Psoas muscle (tissue), 8 donors: ENCODE results near the gene NDUFA7. TPM values are rescaled to one million over a fixed set of nuclear protein-coding genes. Genes with fewer than 3 reads are reported as not detected.

Experiments
- ATAC-seq, 4 donors: fragments of 200-7000 bp; cut with Tn5 transposase; one replicate each; pipeline ENCODE4 v1.9.1; 2020; ENCODE audit warnings: moderate library complexity in 3 of 4, mild to moderate bottlenecking in 2 of 4
- DNase-seq, 2 donors: peaks; one replicate each; pipeline ENCODE4 v3.0.0-alpha.2; 2020
- H3K27ac ChIP-seq: fragments of 200-600 bp; one replicate; pipeline ENCODE4 v1.8.0; 2022
- H3K27me3 ChIP-seq, 3 donors: fragments of 200-600 bp in 1 of 3; one replicate each; pipeline versions ENCODE4 v1.6.1 to v1.8.0; 2013 to 2022; ENCODE audit warnings: low read length in 2 of 3, mild to moderate bottlenecking in 2 of 3, moderate library complexity in 1 of 3; ENCODE audit not compliant: insufficient read depth in 3 of 3
- H3K36me3 ChIP-seq, 2 donors: fragments of 200-600 bp in 1 of 2; one replicate each; pipeline versions ENCODE4 v1.6.1 to v1.8.0; 2013 to 2022; ENCODE audit warnings: low read depth in 1 of 2, mild to moderate bottlenecking in 1 of 2, moderate library complexity in 1 of 2; ENCODE audit not compliant: insufficient read depth in 1 of 2
- H3K4me1 ChIP-seq: fragments of 200-600 bp; one replicate; pipeline ENCODE4 v1.8.0; 2022
- H3K4me3 ChIP-seq: fragments of 200-600 bp; one replicate; pipeline ENCODE4 v1.8.0; 2022; ENCODE audit warnings: mild to moderate bottlenecking
- H3K9me3 ChIP-seq: fragments of 200-600 bp; one replicate; pipeline ENCODE4 v1.8.0; 2022
- WGBS, 3 donors: extraction: QIAGEN DNeasy Blood & Tissue Kit; methylation state at CpG; one replicate each; pipeline versions ENCODE4 v1.1.6 to v1.1.7; 2013; 5-methylcytosine and 5-hydroxymethylcytosine counted together
- intact Hi-C, 2 donors: fragments of 100-400 bp; cut with DNase I; formaldehyde crosslinking; loops; one replicate each; pipeline versions ENCODE4 v1.11.0 to v1.14.2; 2022
- polyA plus RNA-seq, 3 donors: library from polyadenylated mRNA; stranded (reverse); fragments of 200-250 nt; gene quantifications; one replicate each; pipeline ENCODE4 v1.2.3, GENCODE V29; 2013
- total RNA-seq, 4 donors: library from RNA; stranded (reverse); fragmentation: NEBNext Ultra II Directional in 2 of 4; extraction: Animal tissue kit (Norgen Biotek cat#: 25700) in 2 of 4; gene quantifications; one replicate each; pipeline versions ENCODE4 v1.2.1 to v1.2.4, GENCODE V29; 2021 to 2023
- TF ChIP-seq, protein P1 (sequence below): fragments of 200-600 bp; IDR thresholded peaks from one replicate; pipeline ENCODE4 v1.8.0; 2022; ENCODE audit warnings: antibody characterized with exemption
- donor health status: healthy with polysubstance abuse.
- donor health status: DM: no; HTN: no; CAD: no; lungs with moderate emphysema.
- donor health status: Bipolar disorder and iron deficiency.
- donor health status: healthy.
- donor health status: DM: yes; HTN: yes; CAD: no.
- donor health status: DM: no; HTN: no; CAD: no.
- donor health status: DM: no; HTN: no; CAD: no.
- donor health status: DM: yes; HTN: yes; CAD: no.

Gene NDUFA7
- total and polyA plus RNA-seq, 7 donors, result 76.8 to 271 (median 150) TPM

GRCh38 chr19:8366121-8366581 is 45.0 kb upstream of the NDUFA7 start:
- H3K27ac ChIP-seq, result peak overlapping the region; percentile 88
- ATAC-seq (no peak), DNase-seq (peak in 1 of 2 donors; percentile 51)
- H3K9me3 ChIP-seq, result no peaks in the 10 kb centered on the region
- H3K4me1 ChIP-seq, result peaks cover 58% of the 10 kb centered on the region
- H3K4me3 ChIP-seq, result peak overlapping the region; percentile 84
- no peaks in the 10 kb centered on the region for H3K27me3 ChIP-seq
- intact Hi-C loops, result no loop called here
- WGBS, 3 donors, result 65 to 80% (median 72%) methylated on average over 11 of the region's 11 CpGs
- H3K36me3 ChIP-seq, result peaks cover 3 to 37% of the 10 kb centered on the region in 2 donors
- TF ChIP-seq, protein P1, sequence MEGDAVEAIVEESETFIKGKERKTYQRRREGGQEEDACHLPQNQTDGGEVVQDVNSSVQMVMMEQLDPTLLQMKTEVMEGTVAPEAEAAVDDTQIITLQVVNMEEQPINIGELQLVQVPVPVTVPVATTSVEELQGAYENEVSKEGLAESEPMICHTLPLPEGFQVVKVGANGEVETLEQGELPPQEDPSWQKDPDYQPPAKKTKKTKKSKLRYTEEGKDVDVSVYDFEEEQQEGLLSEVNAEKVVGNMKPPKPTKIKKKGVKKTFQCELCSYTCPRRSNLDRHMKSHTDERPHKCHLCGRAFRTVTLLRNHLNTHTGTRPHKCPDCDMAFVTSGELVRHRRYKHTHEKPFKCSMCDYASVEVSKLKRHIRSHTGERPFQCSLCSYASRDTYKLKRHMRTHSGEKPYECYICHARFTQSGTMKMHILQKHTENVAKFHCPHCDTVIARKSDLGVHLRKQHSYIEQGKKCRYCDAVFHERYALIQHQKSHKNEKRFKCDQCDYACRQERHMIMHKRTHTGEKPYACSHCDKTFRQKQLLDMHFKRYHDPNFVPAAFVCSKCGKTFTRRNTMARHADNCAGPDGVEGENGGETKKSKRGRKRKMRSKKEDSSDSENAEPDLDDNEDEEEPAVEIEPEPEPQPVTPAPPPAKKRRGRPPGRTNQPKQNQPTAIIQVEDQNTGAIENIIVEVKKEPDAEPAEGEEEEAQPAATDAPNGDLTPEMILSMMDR, result no peak

DNA sequence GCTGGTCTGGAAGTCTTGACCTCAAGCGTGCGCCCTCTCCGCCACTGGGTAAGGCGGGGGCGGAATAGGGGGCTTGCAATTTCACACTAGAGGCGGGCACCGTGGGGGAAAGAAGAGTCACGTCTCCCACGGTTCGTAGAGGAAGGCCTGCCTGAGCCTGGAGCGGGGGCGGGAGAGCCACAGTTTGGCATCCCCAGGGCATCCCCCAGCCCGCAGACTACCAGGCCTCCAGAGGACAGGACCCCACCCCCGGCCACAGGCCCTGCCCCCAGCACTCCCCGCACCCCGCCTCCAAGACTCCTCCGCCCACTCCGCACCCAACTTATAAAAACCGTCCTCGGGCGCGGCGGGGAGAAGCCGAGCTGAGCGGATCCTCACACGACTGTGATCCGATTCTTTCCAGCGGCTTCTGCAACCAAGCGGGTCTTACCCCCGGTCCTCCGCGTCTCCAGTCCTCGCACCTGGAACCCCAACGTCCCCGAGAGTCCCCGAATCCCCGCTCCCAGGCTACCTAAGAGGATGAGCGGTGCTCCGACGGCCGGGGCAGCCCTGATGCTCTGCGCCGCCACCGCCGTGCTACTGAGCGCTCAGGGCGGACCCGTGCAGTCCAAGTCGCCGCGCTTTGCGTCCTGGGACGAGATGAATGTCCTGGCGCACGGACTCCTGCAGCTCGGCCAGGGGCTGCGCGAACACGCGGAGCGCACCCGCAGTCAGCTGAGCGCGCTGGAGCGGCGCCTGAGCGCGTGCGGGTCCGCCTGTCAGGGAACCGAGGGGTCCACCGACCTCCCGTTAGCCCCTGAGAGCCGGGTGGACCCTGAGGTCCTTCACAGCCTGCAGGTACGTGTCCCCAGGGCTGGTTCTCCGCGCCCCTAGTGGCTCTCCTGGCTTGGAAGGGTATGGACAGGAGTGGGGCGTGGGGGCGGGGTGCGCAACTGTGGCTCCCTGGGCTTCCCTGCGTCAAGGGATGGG is 42.9 kb upstream of the NDUFA7 start, which contains the start of gene ANGPTL4:
Gene ANGPTL4 (plus strand): TSS at position 353 of the 969 bp plus-strand sequence. CDS start 167 bp downstream, at position 520.
- peak; percentile 87 to 89 for DNase-seq
- Histone ChIP-seq H3K27ac (peak within 1 kb of the TSS; percentile 93), H3K9me3 (no peaks in the 10 kb centered on the region), H3K4me3 (peak within 1 kb of the TSS; percentile 84), H3K4me1 (peaks cover 56% of the 10 kb centered on the region), H3K36me3 (peaks cover 0 to 16% of the 10 kb centered on the region in 2 donors), H3K27me3 (no peaks in the 10 kb centered on the region)
- WGBS, 3 donors, result 0 to 1% (median 1%) methylated on average over 70 to 81 of the region's 81 CpGs
- TF ChIP-seq, protein P1, result peak; percentile 3
- intact Hi-C loops, result loop anchor here (2.0 to 5.0 kb wide), 2 partner anchors 27 to 83 kb away; partner anchors contain the start of gene RAB11B (in 2 of the 2)
- ATAC-seq, result peak; percentile 50 to 61 (median 58)

DNA sequence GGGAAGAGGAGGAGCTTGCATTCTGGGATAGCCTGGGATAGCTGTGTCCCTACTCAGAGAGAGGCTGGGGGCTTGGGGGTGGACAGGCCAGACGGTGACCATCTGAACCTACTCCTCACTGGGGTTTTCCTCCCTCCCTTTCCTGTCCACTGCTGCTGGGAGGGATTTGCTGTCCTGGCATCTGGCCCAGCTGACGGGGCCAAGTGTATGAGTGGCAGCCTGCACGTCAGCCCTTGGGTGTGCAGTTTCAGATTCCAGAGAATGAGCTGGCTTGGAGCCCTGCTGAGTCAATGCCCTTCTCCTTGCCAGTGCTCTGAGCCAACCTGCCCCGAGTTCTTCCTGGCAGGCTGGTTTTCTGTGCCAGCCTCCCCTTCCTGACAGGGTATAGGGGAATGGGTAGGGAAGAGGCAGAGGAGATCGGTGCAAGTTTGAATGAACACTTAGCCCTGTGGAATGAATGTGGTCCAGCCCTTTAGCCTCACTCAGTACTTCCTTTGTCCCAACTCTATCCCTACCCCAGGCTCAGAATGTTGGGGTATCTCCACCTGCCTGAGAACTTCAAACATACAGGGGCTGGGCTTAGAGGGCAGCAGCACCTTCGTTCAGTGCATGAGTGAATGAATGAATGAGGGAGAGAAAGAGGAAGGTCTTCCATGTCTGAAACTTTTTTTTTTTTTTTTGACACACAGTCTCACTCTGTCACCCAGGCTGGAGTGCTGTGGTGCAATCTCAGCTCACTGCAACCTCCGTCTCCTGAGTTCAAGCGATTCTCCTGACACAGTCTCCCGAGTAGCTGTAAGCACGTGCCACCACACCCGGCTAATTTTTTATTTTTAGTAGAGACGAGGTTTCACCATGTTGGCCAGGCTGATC is 41.0 kb upstream of the NDUFA7 start:
- intact Hi-C loops, result loop anchor here (2.0 to 5.0 kb wide), 2 partner anchors 29 to 85 kb away; partner anchors contain the start of gene RAB11B (in 2 of the 2)
- Histone ChIP-seq H3K4me3 (peak overlapping the region; percentile 84), H3K27ac (peak overlapping the region; percentile 93), H3K36me3 (peaks cover 0 to 4% of the 10 kb centered on the region in 2 donors), H3K9me3 (no peaks in the 10 kb centered on the region), H3K4me1 (peaks cover 40% of the 10 kb centered on the region), H3K27me3 (no peaks in the 10 kb centered on the region)
- TF ChIP-seq, protein P1, result no peak
- DNase-seq, result peak; percentile 97 to 98
- peak; percentile 76 to 84 (median 82) for ATAC-seq
- 8 to 17% (median 10%) methylated on average over 12 of the region's 12 CpGs for WGBS, 3 donors

DNA sequence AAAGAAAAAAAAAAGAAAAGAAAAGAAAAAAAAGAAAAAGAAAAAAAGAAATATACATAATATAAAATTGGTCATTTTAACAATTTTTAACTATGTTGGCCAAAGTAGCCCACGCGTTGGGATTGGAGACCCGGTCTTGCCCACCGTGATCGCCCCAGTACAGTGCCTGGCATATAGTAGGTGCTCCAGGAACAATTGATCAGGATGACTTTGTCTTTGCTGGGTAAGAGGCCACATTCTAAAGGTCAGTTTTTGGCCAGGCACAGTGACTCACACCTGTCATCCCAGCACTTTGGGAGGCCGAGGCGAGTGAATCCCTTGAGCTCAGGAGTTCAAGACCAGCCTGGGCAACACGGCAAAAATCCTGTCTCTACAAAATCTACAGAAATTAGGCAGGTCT is 39.0 kb upstream of the NDUFA7 start:
- ATAC-seq, result no peak
- WGBS, 3 donors, result 70 to 87% (median 78%) methylated on average over 8 of the region's 8 CpGs

More for the DNA sequence above, 39.0 kb upstream of the NDUFA7 start:
- Histone ChIP-seq H3K36me3 (no peaks in the 10 kb centered on the region), H3K4me3 (no peak overlapping the region), H3K27me3 (no peaks in the 10 kb centered on the region), H3K9me3 (no peaks in the 10 kb centered on the region), H3K4me1 (peaks cover 26% of the 10 kb centered on the region), H3K27ac (no peak overlapping the region)
- TF ChIP-seq, protein P1, result no peak
- peak in 1 of 2 donors; percentile 35 for DNase-seq
- intact Hi-C loops, result loop anchor here in 1 of 2 donors (5.0 kb wide), 1 partner anchor 87 kb away; no protein-coding TSS in a partner anchor
